ENCODE measurements around the gene AARS1. TPM values are rescaled to one million over a fixed set of nuclear protein-coding genes. Genes with fewer than 3 reads are reported as not detected.
"Not testable (repeated sequence)": the region's sequence is repeated elsewhere in the genome, so short reads cannot be mapped to it uniquely, and the experiment has no call there.

The AARS1 gene
- polyA plus RNA-seq, 6 donors from 2014 or later = 24.6 to 42.7 (median 28.8) TPM

DNA sequence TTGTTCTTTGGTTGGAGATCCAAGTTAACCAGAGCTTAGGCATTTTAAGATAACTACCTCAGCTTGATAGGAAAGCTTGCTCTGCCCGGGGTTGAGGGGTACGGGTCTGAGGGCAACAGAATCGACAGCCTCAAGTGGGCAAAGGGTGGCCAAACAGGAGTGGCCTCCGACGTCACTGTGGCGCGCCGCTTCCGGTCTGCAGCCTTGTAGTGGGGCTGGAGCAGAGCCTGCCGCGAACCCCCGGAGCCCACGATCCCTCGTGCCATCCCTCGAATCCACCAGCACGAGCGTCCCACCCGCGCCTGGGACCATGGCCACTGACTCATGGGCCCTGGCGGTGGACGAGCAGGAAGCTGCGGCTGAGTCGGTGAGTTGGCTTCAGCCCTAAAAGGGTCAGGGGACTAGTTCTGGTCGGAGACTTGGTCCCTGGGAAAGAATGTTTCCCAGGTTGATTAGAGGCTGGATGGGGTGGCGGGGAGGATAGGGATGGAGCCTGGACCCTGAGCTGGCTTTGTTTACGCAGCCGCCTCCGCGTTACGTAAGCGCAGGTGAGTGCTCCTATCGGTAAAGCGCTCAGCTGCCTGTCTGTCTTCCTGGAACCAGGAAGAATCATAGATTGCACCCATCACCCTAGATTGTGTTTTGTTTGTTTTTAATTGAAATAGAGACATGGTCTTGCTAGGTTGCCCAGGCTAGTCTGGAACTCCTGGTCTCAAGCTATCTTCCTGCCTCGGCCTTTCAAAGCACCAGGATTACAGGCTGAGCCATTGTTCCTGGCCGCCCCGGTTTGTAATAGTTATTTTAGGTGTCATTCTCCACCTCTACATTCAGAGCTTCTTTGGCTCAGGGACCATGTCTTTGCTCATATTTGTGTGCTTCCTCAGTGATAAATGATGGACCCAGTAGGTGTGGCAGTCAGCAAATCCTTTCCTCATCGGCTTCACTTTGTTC, 10.0 kb upstream of the AARS1 start, which contains the start of gene DDX19B:
DDX19B (plus strand) TSS at position 199 of the 951 bp plus-strand sequence; CDS start at position 311, 112 bp downstream.
- ATAC-seq (ENCODE audit: low read depth in 2 of 2) (peak; percentile 81 to 86), DNase-seq (peak; percentile 59)
- Mint-ChIP-seq H3K9me3 (peaks cover 5 to 10% (median 7%) of the 10 kb centered on the region in 7 donors), H3K4me1 (peaks cover 30 to 47% (median 34%) of the 10 kb centered on the region in 3 donors), H3K27ac (peak within 1 kb of the TSS; percentile 95 to 98 (median 98)), H3K36me3 (peaks cover 10 to 21% of the 10 kb centered on the region in 2 donors), H3K4me3 (peak within 1 kb of the TSS; percentile 90 to 98 (median 96)), H3K27me3 (no peaks in the 10 kb centered on the region)

DNA sequence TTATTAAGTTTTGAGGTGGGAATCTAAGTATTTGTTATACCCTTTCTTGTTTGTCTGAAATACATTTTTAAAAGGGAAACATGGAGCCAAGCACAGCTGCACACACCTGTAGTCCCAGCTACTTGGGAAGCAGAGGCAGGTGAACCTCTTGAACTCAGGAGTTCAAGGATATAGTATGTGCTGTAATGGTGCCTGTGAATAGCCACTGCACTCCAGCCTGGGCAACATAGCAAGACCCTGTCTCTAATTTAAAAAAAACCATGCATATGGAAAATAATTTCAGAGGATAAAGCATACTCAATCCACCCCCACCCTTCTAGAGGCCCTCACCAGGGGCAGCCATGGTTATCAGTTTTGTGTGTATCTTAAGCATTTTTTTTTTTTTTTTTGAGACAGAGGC, 6.3 kb upstream of the AARS1 start:
- no peak overlapping the region for H3K4me3 Mint-ChIP-seq
- no peak overlapping the region for H3K27ac Mint-ChIP-seq
- ATAC-seq (ENCODE audit: low read depth in 2 of 2) (no peak), DNase-seq (no peak)
- H3K36me3 Mint-ChIP-seq = peaks cover 0 to under 1% of the 10 kb centered on the region in 2 donors
- no peaks in the 10 kb centered on the region for H3K9me3 Mint-ChIP-seq
- H3K4me1 Mint-ChIP-seq = peaks cover 15 to 23% (median 22%) of the 10 kb centered on the region in 3 donors
- no peaks in the 10 kb centered on the region for H3K27me3 Mint-ChIP-seq

DNA sequence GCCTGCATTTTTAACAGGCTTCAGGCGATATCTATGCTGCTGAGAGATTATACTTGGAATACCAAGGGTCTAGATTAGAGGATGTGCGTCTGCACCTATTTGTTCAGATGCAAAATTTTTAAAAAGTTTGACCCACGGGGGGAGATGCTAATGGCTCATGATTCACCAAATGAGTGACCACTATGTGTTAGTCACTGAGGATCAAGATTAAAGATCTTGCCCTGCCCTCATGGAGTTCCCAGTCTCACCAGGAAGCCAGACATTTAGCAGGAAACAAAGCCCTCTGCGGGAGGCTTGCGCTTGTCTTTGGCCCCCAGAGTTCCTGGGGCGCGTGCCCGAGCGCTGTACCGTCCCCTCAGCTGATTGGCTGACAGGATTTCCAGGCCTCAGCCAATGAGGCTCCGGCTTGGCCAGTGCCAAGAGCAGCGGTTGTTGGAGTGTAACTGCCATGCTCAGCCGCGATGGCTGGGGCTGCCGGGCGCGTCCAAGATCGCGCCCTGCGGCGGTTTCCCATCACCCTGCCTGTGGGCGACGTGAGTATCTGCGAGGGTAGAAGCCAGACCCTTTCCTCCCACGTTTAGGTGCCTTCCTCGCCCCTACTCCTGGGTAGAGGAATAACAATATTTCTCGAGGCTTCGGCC, 5.2 kb upstream of the AARS1 start:
- no peak for ATAC-seq (ENCODE audit: low read depth in 2 of 2)
- Mint-ChIP-seq H3K4me3 (peak overlapping the region in 1 of 8 donors; percentile 47), H3K36me3 (no peaks in the 10 kb centered on the region), H3K27me3 (no peaks in the 10 kb centered on the region), H3K9me3 (no peaks in the 10 kb centered on the region), H3K27ac (peak overlapping the region in 1 of 6 donors; percentile 72), H3K4me1 (peaks cover 11 to 18% (median 16%) of the 10 kb centered on the region in 3 donors)
- DNase-seq = no peak

DNA sequence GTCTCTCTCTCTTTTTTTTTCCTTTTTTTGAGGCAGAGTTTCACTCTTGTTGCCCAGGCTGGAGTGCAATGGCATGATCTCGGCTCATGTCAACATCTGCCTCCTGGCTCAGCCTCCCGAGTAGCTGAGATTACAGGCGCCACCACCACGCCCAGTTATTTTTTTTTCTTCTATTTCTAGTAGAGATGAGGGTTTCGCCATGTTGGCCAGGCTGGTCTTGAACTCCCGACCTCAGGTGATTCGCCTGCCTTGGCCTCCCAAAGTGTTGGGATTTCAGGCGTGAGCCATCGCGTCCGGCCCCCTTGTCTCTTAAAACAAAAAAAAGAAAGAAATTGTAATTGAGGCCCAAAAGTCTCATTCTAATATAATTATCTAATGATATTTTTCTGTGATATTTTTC, 2.8 kb upstream of the AARS1 start:
- H3K36me3 Mint-ChIP-seq; H3K9me3 Mint-ChIP-seq; DNase-seq; ATAC-seq (ENCODE audit: low read depth in 2 of 2); H3K27me3 Mint-ChIP-seq: not testable (repeated sequence)
- peak overlapping the region in 1 of 6 donors; percentile 60 for H3K27ac Mint-ChIP-seq
- peak overlapping the region in 1 of 8 donors; percentile 43 for H3K4me3 Mint-ChIP-seq
- peaks cover 14 to 18% (median 17%) of the 10 kb centered on the region in 3 donors for H3K4me1 Mint-ChIP-seq

DNA sequence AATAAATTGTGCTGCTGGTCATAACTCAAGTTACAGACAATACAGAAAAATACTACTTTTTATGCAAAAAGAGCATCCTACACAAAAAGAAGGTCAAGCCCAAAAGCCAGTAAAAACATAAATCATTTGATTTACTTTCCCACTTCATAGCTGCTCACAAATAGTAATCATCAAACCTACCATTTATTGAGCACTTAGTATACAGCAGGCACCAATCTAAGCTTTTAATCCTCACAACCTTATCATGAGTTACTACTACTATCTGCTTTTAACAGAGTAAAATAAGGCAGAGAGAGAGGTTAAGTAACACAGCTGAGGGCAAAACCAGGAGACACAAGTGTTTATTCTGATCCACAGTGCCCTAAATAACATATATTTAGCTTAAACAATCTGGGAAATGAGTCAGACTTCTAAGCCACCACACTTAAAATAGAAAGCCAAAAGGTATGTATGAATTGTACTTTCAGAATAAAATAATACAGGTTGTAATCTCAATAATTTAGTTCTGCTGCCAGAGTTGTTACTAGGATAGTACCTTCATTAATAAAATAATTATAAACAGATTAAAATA, 1.7 kb upstream of the AARS1 start:
- Mint-ChIP-seq H3K27ac (peak overlapping the region in 2 of 6 donors; percentile 49 to 52), H3K4me3 (peak overlapping the region in 1 of 8 donors; percentile 94), H3K36me3 (no peaks in the 10 kb centered on the region), H3K9me3 (no peaks in the 10 kb centered on the region), H3K4me1 (peaks cover 14 to 18% (median 17%) of the 10 kb centered on the region in 3 donors), H3K27me3 (no peaks in the 10 kb centered on the region)
- DNase-seq (no peak), ATAC-seq (ENCODE audit: low read depth in 2 of 2) (no peak)

DNA sequence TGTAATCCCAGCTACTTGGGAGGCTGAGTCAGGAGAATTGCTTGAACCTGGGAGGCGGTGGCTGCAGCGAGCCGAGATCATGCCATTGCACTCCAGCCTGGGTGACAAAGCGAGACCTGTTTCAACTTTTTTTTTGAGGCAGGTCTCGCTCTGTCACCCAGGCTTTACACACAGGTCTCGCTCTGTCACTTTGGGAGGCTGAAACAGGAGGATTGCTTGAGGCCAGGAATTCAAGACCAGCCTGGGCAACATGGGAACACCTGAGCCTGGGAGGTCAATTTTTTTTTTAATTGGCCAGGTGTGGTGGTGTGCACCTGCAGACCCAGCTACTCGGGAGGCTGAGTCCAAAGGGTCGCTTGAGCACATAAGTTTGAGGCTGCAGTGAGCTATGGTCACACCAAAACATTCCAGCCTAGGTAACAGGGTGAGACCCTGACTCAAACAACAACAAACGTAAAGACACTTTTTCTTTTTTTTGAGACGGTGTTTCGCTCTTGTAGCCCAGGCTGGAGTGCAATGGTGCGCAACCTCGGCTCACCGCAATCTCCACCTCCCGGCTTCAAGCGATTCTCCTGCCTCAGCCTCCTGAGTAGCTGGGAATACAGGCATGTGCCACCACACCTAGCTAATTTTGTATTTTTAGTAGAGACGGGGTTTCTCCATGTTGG, 1.9 kb downstream of the AARS1 start:
- Mint-ChIP-seq H3K4me3 (peak overlapping the region; percentile 40 to 99 (median 68)), H3K27ac (peak overlapping the region in 1 of 6 donors; percentile 54), H3K4me1 (peaks cover 17 to 24% (median 18%) of the 10 kb centered on the region in 3 donors)
- not testable (repeated sequence) for H3K27me3 Mint-ChIP-seq; H3K36me3 Mint-ChIP-seq; DNase-seq; H3K9me3 Mint-ChIP-seq; ATAC-seq (ENCODE audit: low read depth in 2 of 2)

DNA sequence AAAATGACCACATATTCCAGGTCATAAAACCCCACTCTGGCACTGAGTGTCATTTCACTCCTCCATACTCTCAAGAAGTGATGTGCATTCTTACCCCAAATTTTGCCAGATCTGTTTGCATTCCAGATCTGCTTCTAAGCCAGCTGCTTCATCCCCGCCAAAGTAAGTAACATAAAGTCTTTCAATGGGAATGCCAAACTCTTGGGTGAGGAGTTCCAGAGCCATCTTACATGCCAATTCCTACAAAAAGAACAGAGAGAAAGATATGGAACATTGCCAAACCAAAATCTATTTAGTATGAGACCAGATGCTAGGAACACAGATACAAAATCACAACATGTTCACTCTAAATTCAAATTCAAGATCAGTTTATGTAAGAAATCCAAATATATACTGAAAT, 12.9 kb downstream of the AARS1 start:
- no peak for ATAC-seq (ENCODE audit: low read depth in 2 of 2)
- Mint-ChIP-seq H3K4me1 (peaks cover 0 to 3% (median 0%) of the 10 kb centered on the region in 3 donors), H3K27me3 (no peaks in the 10 kb centered on the region), H3K4me3 (no peak overlapping the region), H3K36me3 (peaks cover 11 to 13% of the 10 kb centered on the region in 2 donors), H3K27ac (peak overlapping the region in 1 of 6 donors; percentile 72), H3K9me3 (no peaks in the 10 kb centered on the region)
- no peak for DNase-seq

DNA sequence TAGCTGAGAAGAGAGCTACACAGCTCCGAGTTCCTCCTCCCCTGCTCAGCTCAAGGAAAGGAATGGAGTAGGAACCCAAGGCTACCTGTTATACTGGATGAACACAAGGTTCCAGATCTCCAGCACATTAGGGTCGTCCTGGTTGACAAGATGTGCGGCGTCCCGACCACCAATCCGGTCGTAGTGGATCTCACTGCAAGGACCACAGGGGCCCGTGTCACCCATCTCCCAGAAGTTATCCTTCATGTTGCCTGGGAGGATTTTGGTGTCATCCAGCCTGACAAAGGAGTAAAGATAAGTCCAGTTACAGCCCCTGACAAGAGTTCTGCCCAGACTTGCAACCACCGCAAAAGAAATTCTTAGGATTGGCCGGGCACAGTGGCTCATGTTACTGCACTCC, 17.6 kb downstream of the AARS1 start:
- Mint-ChIP-seq H3K36me3 (peaks cover 13 to 24% of the 10 kb centered on the region in 2 donors), H3K4me1 (peaks cover 0 to 3% (median 0%) of the 10 kb centered on the region in 3 donors), H3K27ac (no peak overlapping the region), H3K27me3 (no peaks in the 10 kb centered on the region), H3K4me3 (no peak overlapping the region), H3K9me3 (no peaks in the 10 kb centered on the region)
- no peak for DNase-seq
- no peak for ATAC-seq (ENCODE audit: low read depth in 2 of 2)

DNA sequence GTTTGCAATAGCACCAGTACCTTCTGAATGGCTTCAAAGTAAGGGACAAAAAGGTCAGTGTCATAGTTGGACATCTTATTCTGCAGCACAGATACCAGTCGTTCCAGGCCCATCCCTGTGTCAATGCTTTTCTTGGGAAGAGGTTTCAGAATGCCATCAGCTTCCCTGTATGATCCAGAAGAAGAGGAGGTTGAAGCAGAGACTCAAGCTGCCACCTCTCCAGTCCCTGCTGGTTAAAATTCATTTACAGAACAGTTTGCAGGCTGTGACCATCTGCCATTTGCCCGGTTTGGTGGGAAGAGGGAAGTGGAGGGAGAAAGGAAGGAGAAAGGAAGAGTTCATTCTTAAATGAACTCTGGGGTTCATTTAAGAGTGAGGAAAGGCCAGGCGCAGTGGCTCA, 19.1 kb downstream of the AARS1 start:
- Mint-ChIP-seq H3K27ac (peak overlapping the region in 1 of 6 donors; percentile 13), H3K9me3 (no peaks in the 10 kb centered on the region), H3K36me3 (peaks cover 6 to 22% of the 10 kb centered on the region in 2 donors), H3K27me3 (no peaks in the 10 kb centered on the region), H3K4me1 (peaks cover 0 to 3% (median 0%) of the 10 kb centered on the region in 3 donors), H3K4me3 (no peak overlapping the region)
- no peak for ATAC-seq (ENCODE audit: low read depth in 2 of 2)
- DNase-seq = no peak

DNA sequence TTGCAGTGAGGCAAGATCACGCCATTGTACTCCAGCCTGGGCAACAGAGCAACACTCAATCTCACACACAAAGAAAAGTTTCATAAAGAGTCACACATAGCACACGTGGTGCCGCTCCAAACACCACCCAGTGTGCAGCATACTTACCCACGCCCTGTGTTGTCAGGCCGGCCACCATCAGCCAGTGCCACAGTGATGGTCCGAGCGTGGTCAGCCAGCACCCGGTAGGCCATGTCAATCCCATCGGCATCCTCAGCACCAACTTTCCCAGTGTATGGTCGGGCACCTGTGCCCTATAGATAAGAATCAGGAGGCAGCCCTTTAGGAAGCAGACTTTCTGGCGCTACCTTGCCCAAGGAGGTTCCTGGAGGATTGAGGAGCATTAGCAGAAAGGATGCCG, 19.8 kb downstream of the AARS1 start:
- Mint-ChIP-seq H3K4me1 (peaks cover 0 to 3% (median 0%) of the 10 kb centered on the region in 3 donors), H3K27me3 (no peaks in the 10 kb centered on the region), H3K36me3 (peaks cover 6 to 22% of the 10 kb centered on the region in 2 donors), H3K4me3 (no peak overlapping the region), H3K27ac (peak overlapping the region in 1 of 6 donors; percentile 57), H3K9me3 (no peaks in the 10 kb centered on the region)
- ATAC-seq (ENCODE audit: low read depth in 2 of 2) (no peak), DNase-seq (no peak)

DNA sequence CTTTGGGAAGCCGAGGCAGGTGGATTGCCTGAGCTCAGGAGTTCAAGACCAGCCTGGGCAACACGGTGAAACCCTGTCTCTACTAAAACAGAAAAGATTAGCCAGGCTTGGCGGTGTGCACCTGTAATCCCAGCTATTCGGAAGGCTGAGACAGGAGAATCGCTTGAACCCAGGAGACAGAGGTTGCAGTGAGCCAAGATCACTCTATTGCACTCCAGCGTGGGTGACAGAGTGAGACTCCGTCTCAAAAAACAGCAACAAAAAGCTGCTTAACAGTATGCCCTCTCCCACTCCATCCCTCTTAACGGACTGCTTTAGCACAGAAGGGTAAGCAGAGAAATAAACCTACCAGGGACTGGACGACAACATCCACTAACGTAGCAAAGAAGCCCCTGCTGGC, 21.4 kb downstream of the AARS1 start:
- H3K4me1 Mint-ChIP-seq; H3K4me3 Mint-ChIP-seq; ATAC-seq (ENCODE audit: low read depth in 2 of 2); H3K9me3 Mint-ChIP-seq; H3K27me3 Mint-ChIP-seq; DNase-seq: not testable (repeated sequence)
- Mint-ChIP-seq H3K27ac (peak overlapping the region in 1 of 6 donors; percentile 51), H3K36me3 (peaks cover 6 to 22% of the 10 kb centered on the region in 2 donors)

DNA sequence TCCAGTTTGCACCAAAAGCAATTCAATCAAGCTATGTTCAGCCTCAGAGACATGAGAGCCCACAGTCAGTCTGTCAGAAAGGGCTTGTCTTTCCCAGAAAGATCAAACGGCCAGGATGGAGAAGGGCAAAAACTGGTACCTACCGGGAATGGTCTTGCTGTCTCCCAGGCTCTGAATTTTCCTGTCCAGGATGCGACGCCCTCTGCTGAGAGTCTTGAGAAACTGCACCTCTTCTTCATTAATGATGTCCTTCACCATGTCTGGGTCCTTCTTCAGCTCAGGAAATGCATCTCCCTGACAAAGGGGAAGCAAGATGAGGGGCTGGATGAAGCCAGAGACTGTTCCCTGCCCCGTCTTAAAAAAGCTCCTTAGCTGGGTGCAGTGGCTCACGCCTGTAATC, 21.8 kb downstream of the AARS1 start:
- Mint-ChIP-seq H3K4me3 (no peak overlapping the region), H3K4me1 (no peaks in the 10 kb centered on the region), H3K27ac (peak overlapping the region in 1 of 6 donors; percentile 51), H3K27me3 (no peaks in the 10 kb centered on the region), H3K9me3 (no peaks in the 10 kb centered on the region), H3K36me3 (peaks cover 7 to 22% of the 10 kb centered on the region in 2 donors)
- DNase-seq (no peak), ATAC-seq (ENCODE audit: low read depth in 2 of 2) (peak in 1 of 2 donors; percentile 32)

DNA sequence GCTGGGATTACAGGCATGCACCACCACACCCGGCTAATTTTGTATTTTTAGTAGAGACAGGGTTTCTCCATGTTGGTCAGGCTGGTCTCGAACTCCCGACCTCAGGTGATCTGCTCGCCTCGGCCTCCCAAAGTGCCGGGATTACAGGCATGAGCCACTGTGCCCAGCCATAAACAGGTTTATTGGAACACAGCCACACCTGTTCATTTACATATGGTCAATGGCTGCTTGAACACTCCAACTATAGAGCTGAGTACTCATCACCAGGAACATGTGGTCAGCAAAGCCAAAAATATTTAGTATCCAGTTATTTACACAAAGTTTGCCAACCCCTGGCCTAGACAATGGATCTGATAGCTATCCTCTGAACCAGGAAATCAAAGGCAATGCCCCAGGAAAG, 29.4 kb downstream of the AARS1 start:
- not testable (repeated sequence) for H3K27me3 Mint-ChIP-seq; H3K4me3 Mint-ChIP-seq; H3K36me3 Mint-ChIP-seq; DNase-seq; H3K4me1 Mint-ChIP-seq; ATAC-seq (ENCODE audit: low read depth in 2 of 2); H3K9me3 Mint-ChIP-seq
- peak overlapping the region in 1 of 6 donors; percentile 9 for H3K27ac Mint-ChIP-seq
